Measurements from ENCODE around the gene KCNJ14.

DNA sequence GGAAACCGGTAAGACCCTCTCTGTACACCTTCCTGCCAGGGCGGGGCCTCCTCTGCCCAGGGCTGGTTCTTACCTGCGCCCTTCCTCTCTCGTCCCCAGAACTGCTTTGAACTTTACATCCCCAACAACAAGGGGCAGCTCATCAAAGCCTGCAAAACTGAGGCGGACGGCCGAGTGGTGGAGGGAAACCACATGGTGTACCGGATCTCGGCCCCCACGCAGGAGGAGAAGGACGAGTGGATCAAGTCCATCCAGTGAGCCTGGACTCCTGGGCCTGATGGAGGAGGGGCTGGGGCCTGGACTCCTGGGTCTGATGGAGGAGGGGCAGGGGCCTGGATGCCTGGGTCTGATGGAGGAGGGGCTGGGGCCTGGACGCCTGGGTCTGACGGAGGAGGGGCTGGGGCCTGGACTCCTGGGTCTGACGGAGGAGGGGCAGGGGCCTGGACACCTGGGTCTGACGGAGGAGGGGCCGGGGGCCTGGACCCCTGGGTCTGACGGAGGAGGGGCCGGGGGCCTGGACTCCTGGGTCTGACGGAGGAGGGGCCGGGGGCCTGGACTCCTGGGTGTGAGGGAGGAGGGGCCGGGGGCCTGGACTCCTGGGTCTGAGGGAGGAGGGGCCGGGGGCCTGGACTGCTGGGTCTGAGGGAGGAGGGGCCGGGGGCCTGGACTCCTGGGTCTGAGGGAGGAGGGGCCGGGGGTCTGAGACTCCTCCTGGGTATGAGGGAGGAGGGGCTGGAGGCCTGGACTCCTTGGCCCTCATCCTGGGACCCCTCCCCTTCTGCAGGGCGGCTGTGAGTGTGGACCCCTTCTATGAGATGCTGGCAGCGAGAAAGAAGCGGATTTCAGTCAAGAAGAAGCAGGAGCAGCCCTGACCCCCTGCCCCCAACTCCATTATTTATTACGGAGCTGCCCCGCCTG lies 23.2 kb downstream of the KCNJ14 start:
- TF ChIP-seq EZH2 (IDR thresholded peaks at IDR 0.05; ENCODE audit: insufficient read depth, poor library complexity, severe bottlenecking), result no peak
- no peak for TF ChIP-seq EZH2phosphoT487 (IDR thresholded peaks at IDR 0.05; ENCODE audit: insufficient read depth, low read depth)
